Measurements from ENCODE around the gene CIAO3. TPM values are rescaled to one million over a fixed set of nuclear protein-coding genes. Genes with fewer than 3 reads are reported as not detected.

The CIAO3 gene
- total and polyA plus RNA-seq, 7 donors = 12.3 to 43.0 (median 25.9) TPM

GRCh38 chr16:734208-734980 lies 6.4 kb downstream of the CIAO3 start:
- intact Hi-C loops (cut with DNase I) = no loop called here
- 91 to 92% (median 92%) methylated on average over 48 to 49 of the region's 49 CpGs for WGBS, 3 donors
- TF ChIP-seq, protein P1, sequence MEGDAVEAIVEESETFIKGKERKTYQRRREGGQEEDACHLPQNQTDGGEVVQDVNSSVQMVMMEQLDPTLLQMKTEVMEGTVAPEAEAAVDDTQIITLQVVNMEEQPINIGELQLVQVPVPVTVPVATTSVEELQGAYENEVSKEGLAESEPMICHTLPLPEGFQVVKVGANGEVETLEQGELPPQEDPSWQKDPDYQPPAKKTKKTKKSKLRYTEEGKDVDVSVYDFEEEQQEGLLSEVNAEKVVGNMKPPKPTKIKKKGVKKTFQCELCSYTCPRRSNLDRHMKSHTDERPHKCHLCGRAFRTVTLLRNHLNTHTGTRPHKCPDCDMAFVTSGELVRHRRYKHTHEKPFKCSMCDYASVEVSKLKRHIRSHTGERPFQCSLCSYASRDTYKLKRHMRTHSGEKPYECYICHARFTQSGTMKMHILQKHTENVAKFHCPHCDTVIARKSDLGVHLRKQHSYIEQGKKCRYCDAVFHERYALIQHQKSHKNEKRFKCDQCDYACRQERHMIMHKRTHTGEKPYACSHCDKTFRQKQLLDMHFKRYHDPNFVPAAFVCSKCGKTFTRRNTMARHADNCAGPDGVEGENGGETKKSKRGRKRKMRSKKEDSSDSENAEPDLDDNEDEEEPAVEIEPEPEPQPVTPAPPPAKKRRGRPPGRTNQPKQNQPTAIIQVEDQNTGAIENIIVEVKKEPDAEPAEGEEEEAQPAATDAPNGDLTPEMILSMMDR (IDR thresholded peaks at IDR 0.05) = no peak
- no peak overlapping the region for H3K27ac ChIP-seq
- ATAC-seq (no peak), DNase-seq (no peak)
- peaks cover 3 to 90% of the 10 kb centered on the region in 2 donors for H3K36me3 ChIP-seq (ENCODE audit: insufficient read depth in 1 of 2, low read depth in 1 of 2)
- no peaks in the 10 kb centered on the region for H3K4me1 ChIP-seq
- H3K27me3 ChIP-seq (ENCODE audit: insufficient read depth in 3 of 3, low read length in 2 of 3) = peaks cover 0 to 2% (median 0%) of the 10 kb centered on the region in 3 donors
- no peak overlapping the region for H3K4me3 ChIP-seq
- no peaks in the 10 kb centered on the region for H3K9me3 ChIP-seq

DNA sequence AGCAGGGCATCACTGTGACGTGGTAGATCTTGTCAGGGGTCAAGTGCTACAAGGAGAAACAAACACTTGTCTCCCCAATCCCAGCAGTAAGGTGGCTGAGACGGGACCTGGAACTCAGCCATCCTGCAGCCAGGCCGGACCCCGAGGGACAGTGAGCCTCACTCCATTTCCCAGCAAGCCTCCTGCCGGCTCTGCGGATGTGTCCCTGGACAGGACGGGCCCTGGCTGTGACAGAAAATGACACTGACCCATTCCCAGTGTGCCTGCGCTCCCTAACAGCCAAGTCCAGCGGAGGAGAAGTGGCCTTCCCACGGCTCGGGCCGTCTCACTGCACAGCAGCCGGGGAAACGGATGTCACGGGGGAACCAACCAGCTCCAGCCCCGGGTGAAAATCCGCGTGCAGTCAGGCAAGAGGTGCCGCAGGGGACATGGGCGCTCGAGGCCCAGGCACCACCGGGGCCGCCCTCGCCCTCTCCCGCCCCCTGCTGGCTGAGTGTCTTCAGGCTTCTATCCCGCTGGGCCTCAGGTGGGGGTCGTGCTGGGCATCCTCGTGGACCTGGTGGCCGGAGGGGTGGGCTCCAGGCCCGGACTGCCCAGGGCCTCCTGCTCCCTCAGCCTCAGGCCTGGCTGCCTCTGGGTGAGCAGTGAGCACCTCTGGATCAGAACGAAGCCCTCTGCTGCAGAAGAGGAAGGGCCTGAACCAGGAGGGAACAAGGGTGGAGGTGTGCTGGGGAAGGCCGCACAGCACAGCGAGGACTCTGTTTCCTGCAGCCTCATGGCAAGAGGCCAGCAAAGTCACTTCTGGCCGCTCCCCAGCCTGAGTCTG lies 7.2 kb downstream of the CIAO3 start:
- intact Hi-C loops (cut with DNase I) = no loop called here
- 75 to 80% (median 78%) methylated on average over 33 to 34 of the region's 34 CpGs for WGBS, 3 donors
- H3K4me3 ChIP-seq = no peak overlapping the region
- no peaks in the 10 kb centered on the region for H3K4me1 ChIP-seq
- ATAC-seq = no peak
- no peak overlapping the region for H3K27ac ChIP-seq
- no peak for DNase-seq
- no peaks in the 10 kb centered on the region for H3K9me3 ChIP-seq
- peaks cover 0 to 10% (median 0%) of the 10 kb centered on the region in 3 donors for H3K27me3 ChIP-seq (ENCODE audit: insufficient read depth in 3 of 3, low read length in 2 of 3)
- peaks cover 3 to 88% of the 10 kb centered on the region in 2 donors for H3K36me3 ChIP-seq (ENCODE audit: insufficient read depth in 1 of 2, low read depth in 1 of 2)
- TF ChIP-seq, protein P1 (IDR thresholded peaks at IDR 0.05) = peak; percentile 15

DNA sequence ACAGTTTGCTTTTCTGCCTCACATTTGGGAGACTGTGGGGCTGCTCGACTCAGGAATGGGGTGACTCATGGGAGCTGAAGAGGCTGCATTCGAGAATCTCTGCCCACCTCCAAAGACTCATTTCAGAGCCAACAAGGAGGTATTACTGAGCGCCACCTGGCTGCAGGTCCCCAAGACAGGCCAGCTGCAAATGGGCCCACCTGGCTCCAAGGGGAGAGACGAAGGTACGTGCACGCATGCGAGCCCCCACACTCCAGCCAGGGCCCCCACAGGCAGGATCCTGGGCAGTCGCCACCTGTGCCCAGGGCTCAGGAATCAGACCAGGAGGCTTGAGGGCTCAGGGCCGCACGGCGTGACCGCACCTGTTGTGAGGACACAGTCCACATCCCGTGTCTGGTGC lies 7.9 kb downstream of the CIAO3 start:
- H3K27ac ChIP-seq = no peak overlapping the region
- peaks cover under 1% of the 10 kb centered on the region for H3K4me1 ChIP-seq

GRCh38 chr16:732332-732731 lies 8.5 kb downstream of the CIAO3 start:
- TF ChIP-seq, protein P1 (IDR thresholded peaks at IDR 0.05) = no peak
- H3K9me3 ChIP-seq = no peaks in the 10 kb centered on the region
- intact Hi-C loops (cut with DNase I) = no loop called here
- H3K36me3 ChIP-seq (ENCODE audit: insufficient read depth in 1 of 2, low read depth in 1 of 2) = peaks cover 3 to 75% of the 10 kb centered on the region in 2 donors
- WGBS, 3 donors = 92 to 95% (median 94%) methylated on average over 12 of the region's 12 CpGs
- no peak for DNase-seq
- no peak for ATAC-seq
- no peak overlapping the region for H3K27ac ChIP-seq
- peaks cover 0 to 21% (median 7%) of the 10 kb centered on the region in 3 donors for H3K27me3 ChIP-seq (ENCODE audit: insufficient read depth in 3 of 3, low read length in 2 of 3)
- peaks cover 6% of the 10 kb centered on the region for H3K4me1 ChIP-seq
- no peak overlapping the region for H3K4me3 ChIP-seq

More for the DNA sequence above, 7.9 kb downstream of the CIAO3 start:
- intact Hi-C loops (cut with DNase I) = no loop called here
- peaks cover 0 to 15% (median 2%) of the 10 kb centered on the region in 3 donors for H3K27me3 ChIP-seq (ENCODE audit: insufficient read depth in 3 of 3, low read length in 2 of 3)
- H3K9me3 ChIP-seq = no peaks in the 10 kb centered on the region
- DNase-seq (no peak), ATAC-seq (no peak)
- WGBS, 3 donors = 81 to 83% (median 82%) methylated on average over 13 of the region's 13 CpGs
- no peak overlapping the region for H3K4me3 ChIP-seq
- TF ChIP-seq, protein P1 (IDR thresholded peaks at IDR 0.05) = no peak
- peaks cover 3 to 81% of the 10 kb centered on the region in 2 donors for H3K36me3 ChIP-seq (ENCODE audit: insufficient read depth in 1 of 2, low read depth in 1 of 2)
